ENCODE data around the gene HOXA1. TPM values are rescaled to one million over a fixed set of nuclear protein-coding genes. Genes with fewer than 3 reads are reported as not detected.
"Not testable (repeated sequence)": the region's sequence is repeated elsewhere in the genome, so short reads cannot be mapped to it uniquely, and the experiment has no call there.

The HOXA1 gene
- total RNA-seq, 2 donors from 2014 or later: 0.71 to 0.97 TPM

GRCh38 chr7:27080844-27081436, 14.9 kb downstream of the HOXA1 start:
- DNase-seq (ENCODE audit: low spot score): no peak
- intact Hi-C loops (cut with DNase I): no loop called here

GRCh38 chr7:27079234-27079975, 16.4 kb downstream of the HOXA1 start:
- no peak for DNase-seq (ENCODE audit: low spot score)
- intact Hi-C loops (cut with DNase I): no loop called here

DNA sequence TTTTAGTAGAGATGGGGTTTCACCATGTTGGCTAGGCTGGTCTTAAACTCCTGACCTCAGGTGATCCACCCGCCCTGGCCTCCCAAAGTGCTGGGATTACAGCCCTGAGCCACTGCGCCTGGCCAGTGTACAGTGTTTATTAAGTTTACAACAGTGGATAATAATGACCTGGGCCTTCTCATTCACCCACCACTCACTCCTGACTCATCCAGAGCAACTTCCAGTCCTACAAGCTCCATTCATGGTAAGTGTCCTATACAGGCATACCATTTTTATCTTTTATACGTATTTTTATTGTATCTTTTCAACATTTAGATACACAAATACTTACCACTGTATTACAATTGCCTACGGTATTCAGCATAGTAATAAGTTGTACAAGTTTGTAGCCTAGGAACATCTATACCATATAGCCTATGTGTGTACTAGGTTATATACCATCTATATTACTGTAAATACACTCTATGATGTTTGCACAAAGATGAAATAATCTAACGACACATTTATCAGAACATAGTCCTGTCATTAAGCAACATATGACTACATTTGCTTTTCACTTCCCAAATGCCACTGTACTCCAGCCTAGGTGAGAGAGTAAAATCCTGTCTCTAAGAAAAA, 17.1 kb downstream of the HOXA1 start:
- intact Hi-C loops (cut with DNase I): no loop called here
- DNase-seq (ENCODE audit: low spot score): no peak

DNA sequence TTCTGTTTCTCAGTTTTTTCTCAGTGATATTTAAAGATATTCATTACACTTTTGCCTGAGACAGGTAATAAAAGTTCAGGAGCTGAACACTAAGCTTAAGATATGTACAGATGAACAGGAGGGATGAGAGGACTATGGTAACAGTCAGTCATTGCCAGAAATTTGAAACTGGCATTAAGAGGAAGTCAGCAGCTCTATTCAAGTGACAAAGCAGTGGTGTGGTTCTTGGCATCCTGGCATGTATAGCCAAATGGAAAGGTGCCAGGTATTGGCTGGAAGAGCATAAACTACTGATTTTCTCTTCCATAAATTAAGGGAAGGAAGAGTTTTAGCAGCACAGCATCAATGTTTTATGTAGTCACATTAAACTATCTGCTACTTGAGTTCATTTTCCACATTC, 22.7 kb downstream of the HOXA1 start:
- DNase-seq (ENCODE audit: low spot score): no peak
- intact Hi-C loops (cut with DNase I): no loop called here

DNA sequence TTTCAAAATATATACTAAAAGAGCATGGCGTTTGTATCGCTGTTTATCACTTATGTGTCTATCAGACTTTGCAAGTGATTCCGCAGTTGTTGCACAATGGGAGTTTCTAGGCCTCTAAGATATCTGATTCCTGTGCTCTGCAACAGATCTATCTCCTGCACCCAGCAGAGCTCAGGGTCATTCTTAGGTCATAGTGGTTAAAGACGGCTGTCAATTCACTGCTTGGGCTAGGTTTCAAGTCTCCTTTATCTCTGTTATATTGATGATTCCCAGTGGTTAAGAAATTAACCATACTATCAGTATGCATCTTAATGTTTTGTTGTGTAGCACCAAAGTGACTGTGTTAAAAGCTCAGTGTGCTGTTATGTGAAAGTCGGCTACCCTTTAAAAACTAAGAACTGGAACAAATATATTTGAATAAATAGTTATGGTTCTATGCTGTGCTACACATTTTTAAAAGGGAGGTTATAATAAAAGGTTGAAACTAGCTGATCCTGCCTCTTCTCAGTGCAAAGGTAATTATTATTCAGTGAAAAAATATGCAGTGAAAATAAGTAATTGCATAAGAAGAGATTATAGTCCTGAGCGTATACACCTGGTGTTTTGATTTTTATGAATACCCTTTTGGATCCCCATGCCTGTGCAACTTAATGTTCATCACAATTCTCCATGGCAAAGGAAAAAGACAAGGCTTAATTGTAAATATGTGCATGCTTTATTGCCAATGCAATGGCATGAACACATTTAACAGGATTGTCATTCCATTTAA, 24.0 kb downstream of the HOXA1 start:
- intact Hi-C loops (cut with DNase I): no loop called here
- DNase-seq (ENCODE audit: low spot score): no peak

DNA sequence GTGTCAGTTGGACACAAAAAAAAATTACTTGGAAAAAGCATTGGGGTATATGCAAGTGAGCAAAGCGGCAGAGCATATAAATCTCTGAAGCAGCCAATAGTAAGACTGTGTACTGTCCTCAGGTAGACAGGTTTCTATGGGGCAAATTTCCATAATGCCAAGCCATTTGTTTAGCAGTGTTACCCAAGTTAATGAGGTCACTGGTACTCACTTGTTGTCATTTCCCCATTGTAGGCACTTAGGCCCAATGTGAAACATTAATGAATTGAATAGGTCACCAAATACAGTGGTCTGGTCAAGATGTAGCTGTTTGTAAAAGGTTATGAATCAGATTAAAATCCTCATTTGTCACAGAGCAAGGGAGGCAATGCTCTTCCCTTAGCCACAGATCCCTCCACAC, 27.5 kb downstream of the HOXA1 start:
- intact Hi-C loops (cut with DNase I): no loop called here

GRCh38 chr7:27066148-27066547, 29.7 kb downstream of the HOXA1 start:
- DNase-seq (ENCODE audit: low spot score): no peak
- intact Hi-C loops (cut with DNase I): no loop called here

More for the DNA sequence above, 27.5 kb downstream of the HOXA1 start:
- DNase-seq (ENCODE audit: low spot score): no peak

DNA sequence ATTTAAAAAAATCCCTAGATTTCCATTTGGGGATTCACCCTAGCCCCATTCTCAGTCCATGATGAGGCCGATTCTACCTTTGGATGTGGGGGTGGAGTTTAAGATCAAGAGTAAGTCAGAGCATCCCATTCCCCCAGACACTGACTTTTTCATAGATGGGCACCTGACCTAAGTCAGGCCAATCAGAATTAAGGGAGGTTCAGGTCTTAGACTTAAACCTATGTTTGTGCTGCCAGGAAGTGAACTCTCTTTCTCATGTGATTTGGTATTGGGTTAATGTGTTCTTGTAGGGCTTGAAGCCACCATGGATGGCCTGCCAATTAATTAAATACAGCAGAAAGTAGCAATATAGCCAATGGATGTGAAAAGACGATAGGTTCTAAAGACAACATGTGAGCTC, 30.1 kb downstream of the HOXA1 start:
- intact Hi-C loops (cut with DNase I): no loop called here
- DNase-seq (ENCODE audit: low spot score): no peak

- DNase-seq (ENCODE audit: low spot score): no peak
- intact Hi-C loops (cut with DNase I): no loop called here
Measured at GRCh38 chr7:27064661-27065060, 31.1 kb downstream of the HOXA1 start.

DNA sequence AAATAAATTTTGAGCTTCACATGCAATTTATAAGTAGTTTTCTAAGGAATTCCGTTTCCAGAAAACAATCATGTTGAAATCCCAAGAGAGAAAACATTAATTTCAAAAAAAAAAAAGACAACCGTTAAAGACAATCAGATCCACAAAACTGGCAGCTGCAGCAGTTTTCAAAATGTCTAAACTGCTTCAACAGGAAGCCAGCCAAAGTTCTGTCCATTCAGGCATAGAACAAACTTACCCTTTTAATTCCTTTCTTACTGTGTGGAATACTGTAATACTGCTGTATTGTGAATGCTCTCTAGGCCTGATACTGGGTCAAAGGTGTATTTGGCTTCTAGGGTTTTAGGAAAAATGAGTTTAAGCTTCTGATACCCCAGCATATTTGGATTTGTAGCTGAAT, 31.6 kb downstream of the HOXA1 start:
- intact Hi-C loops (cut with DNase I): no loop called here
- no peak for DNase-seq (ENCODE audit: low spot score)

GRCh38 chr7:27062946-27063345, 32.9 kb downstream of the HOXA1 start:
- DNase-seq (ENCODE audit: low spot score): no peak
- intact Hi-C loops (cut with DNase I): no loop called here

DNA sequence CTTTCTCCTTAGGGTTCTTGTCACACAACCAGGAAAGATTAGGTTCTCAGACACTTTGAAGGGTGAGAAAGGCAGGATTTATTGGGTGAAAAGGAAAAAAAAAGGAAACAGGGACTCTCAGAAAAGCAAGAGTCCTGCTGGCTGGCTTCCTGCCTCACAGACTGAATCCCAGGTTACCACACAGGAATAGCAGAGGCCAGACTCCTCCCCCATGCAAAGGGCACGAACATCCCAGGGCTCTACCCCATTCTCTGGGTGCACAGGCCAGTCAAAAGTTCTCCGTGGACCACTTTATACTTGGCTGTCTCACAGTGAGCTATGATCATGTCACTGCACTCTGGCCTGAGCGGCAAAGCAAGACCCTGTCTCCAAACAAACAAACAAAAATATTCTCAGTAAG, 42.6 kb downstream of the HOXA1 start:
- no peak for DNase-seq (ENCODE audit: low spot score)
- intact Hi-C loops (cut with DNase I): no loop called here

DNA sequence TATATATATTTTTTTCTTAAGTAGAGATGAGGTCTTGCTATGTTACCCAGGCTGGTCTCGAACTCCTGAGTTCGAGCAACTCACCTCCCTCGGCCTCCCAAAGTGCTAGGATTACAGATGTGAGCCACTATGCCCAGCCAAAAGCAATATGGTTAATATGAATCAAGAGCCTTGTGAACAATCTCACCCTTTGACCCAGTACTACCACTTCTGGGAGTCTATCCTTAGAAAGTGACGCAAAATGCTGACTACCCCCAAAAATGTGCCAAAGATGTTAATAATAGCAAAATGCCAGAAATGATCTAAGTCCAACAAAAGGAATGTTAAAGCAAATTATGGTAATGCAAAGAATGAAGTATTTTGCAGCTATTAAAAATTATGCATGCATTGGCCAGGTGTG, 44.3 kb downstream of the HOXA1 start:
- intact Hi-C loops (cut with DNase I): no loop called here
- DNase-seq (ENCODE audit: low spot score): no peak

- DNase-seq (ENCODE audit: low spot score): no peak
- intact Hi-C loops (cut with DNase I): no loop called here
Measured at GRCh38 chr7:27048438-27048837, 47.4 kb downstream of the HOXA1 start.

GRCh38 chr7:27046854-27047549, 48.8 kb downstream of the HOXA1 start:
- intact Hi-C loops (cut with DNase I): no loop called here
- DNase-seq (ENCODE audit: low spot score): peak; percentile 49

DNA sequence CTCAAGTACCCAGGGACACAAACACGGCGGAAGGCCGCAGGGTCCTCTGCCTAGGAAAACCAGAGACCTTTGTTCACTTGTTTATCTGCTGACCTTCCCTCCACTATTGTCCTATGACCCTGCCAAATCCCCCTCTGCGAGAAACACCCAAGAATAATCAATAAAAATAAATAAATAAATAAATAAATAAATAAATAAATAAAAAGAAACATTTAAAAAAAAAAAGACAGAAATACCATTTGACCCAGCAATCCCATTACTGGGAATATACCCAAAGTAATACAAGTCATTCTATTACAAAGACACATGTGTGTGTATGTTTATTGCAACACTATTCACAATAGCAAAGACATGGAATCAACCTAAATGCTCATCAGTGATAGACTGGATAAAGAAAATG, 49.8 kb downstream of the HOXA1 start:
- DNase-seq (ENCODE audit: low spot score); intact Hi-C loops (cut with DNase I): not testable (repeated sequence)

DNA sequence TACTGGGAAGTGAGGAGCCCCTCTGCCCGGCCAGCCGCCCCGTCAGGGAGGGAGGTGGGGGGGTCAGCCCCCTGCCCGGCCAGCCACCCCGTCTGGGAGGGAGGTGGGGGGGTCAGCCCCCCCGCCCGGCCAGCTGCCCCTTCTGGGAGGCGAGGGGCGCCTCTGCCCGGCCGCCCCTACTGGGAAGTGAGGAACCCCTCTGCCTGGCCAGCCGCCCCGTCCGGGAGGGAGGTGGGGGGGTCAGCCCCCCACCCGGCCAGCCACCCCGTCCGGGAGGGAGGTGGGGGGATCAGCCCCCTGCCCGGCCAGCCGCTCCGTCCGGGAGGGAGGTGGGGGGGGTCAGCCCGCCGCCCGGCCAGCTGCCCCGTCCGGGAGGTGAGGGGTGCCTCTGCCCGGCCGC, 50.7 kb downstream of the HOXA1 start:
- intact Hi-C loops (cut with DNase I): not testable (repeated sequence)

More for the DNA sequence above, 50.7 kb downstream of the HOXA1 start:
- DNase-seq (ENCODE audit: low spot score): peak; percentile 12
